Activated gamma-delta T cell treated with Interleukin-2 at 50 U/mL for 16 hours (primary cell): ENCODE measurements around the gene AANAT.

Source experiments
- DNase-seq: peaks from one replicate; pipeline ENCODE4 v3.0.0-alpha.2; 2020

Gene AANAT

GRCh38 chr17:76469076-76469990, 1.9 kb downstream of the AANAT start:
- no peak for DNase-seq

GRCh38 chr17:76469991-76470739, 2.8 kb downstream of the AANAT start:
- DNase-seq = no peak

GRCh38 chr17:76471498-76472257, 4.3 kb downstream of the AANAT start:
- DNase-seq = no peak

- no peak for DNase-seq
Measured at GRCh38 chr17:76472258-76472645, 4.8 kb downstream of the AANAT start.

GRCh38 chr17:76472726-76473125, 5.3 kb downstream of the AANAT start:
- DNase-seq = no peak

- no peak for DNase-seq
Measured at GRCh38 chr17:76473541-76473985, 6.2 kb downstream of the AANAT start.

- DNase-seq = no peak
Measured at GRCh38 chr17:76474238-76474637, 6.8 kb downstream of the AANAT start.

- no peak for DNase-seq
Measured at GRCh38 chr17:76474894-76475293, 7.5 kb downstream of the AANAT start.

- no peak for DNase-seq
Measured at GRCh38 chr17:76475302-76475701, 7.9 kb downstream of the AANAT start.

GRCh38 chr17:76476736-76477135, 9.3 kb downstream of the AANAT start:
- DNase-seq = no peak

- DNase-seq = no peak
Measured at GRCh38 chr17:76477576-76477975, 10.2 kb downstream of the AANAT start.

GRCh38 chr17:76478097-76478496, 10.7 kb downstream of the AANAT start:
- DNase-seq = no peak

GRCh38 chr17:76478730-76479514, 11.5 kb downstream of the AANAT start:
- DNase-seq = no peak

- no peak for DNase-seq
Measured at GRCh38 chr17:76479515-76480060, 12.2 kb downstream of the AANAT start.

- no peak for DNase-seq
Measured at GRCh38 chr17:76480632-76481031, 13.2 kb downstream of the AANAT start.

- no peak for DNase-seq
Measured at GRCh38 chr17:76481071-76481655, 13.8 kb downstream of the AANAT start.

GRCh38 chr17:76484228-76484725, 16.9 kb downstream of the AANAT start:
- DNase-seq = no peak

GRCh38 chr17:76485569-76485968, 18.2 kb downstream of the AANAT start:
- no peak for DNase-seq

- DNase-seq = no peak
Measured at GRCh38 chr17:76487451-76488192, 20.2 kb downstream of the AANAT start.

GRCh38 chr17:76490112-76490710, 22.8 kb downstream of the AANAT start:
- DNase-seq = no peak
